ENCODE measurements around the gene PLOD1.
"Not testable (repeated sequence)": the region's sequence is repeated elsewhere in the genome, so short reads cannot be mapped to it uniquely, and the experiment has no call there.

The PLOD1 gene

DNA sequence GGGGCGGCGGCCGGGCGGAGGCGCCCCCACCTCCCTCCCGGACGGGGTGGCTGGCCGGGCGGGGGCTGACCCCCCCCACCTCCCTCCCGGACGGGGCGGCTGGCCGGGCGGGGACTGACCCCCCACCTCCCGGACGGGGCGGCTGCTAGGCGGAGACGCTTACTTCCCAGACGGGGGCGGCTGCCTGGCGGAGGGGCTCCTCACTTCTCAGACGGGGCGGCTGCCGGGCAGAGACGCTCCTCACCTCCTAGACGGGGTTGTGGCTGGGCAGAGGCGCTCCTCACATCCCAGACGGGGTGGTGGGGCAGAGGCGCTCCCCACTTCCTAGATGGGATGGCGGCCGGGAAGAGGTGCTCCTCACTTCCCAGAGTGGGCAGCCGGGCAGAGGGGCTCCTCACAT, 73.8 kb downstream of the PLOD1 start:
- not testable (repeated sequence) for DNase-seq

DNA sequence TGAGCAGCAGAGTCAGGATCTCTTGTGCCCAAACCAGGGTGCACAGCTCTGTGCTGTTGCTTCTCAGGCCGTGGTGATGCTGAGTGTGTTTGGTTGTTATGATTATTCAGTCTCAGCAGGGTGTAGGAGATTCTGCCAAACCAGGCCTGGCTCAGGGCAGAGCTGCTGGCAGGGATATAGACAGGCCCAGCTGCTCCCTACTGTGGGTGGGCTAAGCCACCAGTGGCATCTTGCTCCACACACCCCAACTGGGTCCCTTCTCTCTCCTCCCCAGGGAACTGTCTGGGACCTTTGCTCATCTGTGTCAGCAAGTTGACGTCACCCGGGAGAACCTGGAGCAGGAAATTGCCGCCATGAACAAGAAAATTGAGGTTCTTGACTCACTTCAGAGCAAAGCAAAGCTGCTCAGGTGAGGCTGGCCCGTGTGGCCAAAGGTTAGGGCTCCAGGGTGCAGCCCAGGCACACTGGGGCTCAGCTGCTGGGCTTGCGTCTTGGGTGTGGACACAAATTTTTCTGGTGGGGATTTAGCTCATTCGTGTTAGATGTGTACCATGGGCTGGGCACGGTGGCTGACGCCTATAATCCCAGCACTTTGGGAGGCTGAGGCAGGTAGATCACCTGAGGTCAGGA, 74.9 kb downstream of the PLOD1 start:
- DNase-seq = no peak

DNA sequence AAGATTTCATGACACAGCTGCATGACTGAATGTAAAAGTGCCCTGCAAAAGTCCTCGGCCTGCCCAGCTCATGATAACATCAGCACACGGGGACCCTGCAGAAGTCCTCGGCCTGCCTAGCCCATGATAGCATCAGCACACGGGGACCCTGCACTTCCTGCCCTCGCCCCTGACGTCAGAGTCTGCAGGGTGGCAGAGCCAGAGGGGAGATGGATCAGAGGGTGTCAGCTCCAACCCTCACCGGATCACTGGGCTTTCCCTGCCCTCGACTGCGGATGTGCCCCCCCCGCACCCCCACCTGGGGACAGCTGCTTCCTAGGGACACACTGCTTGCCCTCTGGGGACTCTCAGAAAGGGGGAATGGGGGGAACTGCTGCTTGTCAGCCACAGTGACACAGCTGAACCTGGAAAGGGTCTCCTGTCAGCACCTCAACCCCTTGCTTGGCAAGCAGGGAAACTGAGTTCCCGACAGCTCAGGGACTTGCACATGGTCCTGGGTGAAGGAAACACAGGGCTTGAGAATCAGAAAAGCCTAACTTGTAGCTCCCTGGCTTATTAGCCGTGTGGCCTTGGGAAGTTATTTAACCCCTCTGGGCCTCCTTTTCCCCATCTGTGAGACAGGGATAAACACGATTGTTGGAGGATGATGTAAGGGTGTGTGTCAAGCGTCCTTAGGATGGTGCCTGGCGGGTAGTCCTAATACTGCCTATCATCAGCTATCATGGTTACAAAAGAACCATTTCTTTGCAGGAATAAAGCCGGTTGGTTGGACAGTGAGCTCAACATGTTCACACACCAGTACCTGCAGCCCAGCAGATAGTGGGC, 76.4 kb downstream of the PLOD1 start:
- DNase-seq = no peak

GRCh38 chr1:12011998-12012397, 77.5 kb downstream of the PLOD1 start:
- DNase-seq = no peak

DNA sequence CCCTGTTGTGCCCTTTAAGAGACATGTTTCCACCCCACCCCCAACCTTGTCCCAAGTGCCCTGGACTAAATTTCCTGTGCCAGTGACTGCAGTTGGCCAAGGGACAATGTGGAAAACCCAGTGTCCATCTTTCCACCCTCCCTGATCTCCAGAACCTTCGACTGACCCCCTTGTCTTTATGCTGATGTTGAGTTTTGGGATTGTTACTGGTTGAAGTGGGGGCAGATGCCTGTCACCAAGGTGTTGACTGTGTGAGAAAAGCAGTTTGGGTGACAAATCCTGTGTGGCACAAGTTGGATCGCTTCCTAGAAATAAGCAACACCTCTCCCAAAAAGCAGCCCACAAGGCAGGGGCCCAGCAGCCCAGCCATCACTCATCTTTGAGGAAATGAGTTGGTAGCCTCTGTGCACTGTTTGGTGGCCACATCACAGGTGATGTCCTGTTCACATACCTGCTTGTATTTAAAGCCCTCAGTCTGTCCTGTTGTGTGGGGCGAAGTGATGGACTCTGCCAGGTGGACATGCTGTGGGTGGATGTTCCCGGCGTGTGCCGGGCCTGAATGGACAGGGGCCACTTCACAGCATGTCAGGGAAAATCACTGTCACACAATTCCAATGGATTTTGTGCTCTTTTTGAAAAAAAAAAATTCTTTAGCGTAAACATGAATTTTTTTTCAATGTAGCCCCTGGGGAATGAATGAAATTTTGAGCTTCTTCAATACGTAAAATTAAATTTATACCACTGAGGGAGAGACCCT, 78.2 kb downstream of the PLOD1 start:
- no peak for DNase-seq

DNA sequence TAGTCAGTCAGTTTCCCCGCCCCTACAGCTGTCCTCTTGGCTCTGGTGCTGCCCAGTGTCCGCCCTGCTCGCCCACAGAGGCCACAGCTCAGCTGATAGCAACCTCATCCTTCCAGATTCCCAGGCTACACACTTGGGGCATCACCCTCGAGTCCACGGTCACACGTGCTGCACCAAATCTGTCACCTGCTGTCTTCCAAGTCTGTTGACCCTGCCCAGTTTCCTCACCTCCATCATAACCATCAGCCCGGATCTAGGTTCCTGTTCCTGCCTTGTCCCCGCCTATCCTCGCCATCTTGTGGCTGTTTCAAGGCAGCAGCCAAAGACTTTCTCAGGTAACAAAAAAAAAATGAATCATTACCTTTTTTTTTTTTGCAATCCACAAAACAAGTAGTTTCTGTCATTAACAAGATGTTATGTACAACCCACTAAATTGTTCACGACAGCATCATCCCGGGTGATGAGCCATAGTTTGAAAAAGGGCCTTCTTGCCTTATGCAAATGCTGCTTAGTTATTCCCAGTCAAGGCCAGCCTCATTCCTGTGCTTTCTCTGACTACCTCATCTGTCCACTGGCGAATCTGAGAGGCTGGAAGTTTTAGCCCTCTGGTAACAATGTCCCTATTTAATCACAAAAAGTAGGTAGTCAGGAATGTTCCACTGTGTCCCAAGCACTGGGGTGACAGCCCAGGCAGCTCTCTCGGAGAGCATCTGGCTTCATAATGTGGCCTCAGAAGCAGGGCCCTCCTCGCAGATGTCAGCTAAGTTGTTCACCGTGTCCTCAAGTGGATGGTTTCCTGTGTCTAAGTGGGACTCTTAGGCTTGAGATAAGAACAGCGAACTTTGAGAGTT, 79.8 kb downstream of the PLOD1 start:
- no peak for DNase-seq

DNA sequence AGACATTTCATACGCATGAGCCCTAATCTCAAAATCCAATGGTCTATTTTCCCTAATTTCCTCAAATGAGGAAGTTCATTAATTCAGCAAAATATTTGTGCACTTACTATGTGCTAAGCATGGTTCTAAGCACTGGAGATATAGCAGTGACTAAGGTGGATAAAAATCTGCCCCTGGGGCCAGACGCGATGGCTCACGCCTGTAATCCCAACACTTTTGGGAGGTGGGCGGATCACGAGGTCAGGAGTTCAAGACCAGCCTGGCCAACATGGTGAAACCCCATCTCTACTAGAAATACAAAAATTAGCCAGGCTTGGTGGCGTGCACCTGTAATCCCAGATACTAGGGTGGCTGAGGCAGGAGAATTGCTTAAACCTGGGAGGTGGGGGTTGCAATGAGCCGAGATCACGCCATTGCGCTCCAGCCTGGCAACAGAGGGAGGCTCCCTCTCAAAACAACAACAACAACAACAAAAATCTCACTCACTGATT, 80.5 kb downstream of the PLOD1 start:
- DNase-seq = no peak

DNA sequence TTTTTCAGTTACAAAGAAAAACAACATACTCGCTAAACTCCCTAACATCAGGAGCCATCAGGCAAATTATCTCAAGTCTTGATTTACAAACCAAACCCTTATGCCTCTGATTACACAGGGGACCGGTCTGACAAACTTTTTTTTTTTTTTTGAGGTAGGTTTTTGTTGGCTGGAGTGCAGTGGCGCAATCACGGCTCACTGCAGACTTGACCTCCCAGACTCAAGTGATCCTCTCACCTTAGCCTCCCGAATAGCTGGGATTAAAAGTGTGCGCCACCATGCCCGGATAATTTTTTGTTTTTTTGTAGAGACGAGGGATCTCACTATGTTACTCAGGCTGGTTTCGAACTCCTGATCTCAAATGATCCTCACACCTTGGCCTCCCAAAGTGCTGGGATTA, 81.0 kb downstream of the PLOD1 start:
- DNase-seq = no peak

DNA sequence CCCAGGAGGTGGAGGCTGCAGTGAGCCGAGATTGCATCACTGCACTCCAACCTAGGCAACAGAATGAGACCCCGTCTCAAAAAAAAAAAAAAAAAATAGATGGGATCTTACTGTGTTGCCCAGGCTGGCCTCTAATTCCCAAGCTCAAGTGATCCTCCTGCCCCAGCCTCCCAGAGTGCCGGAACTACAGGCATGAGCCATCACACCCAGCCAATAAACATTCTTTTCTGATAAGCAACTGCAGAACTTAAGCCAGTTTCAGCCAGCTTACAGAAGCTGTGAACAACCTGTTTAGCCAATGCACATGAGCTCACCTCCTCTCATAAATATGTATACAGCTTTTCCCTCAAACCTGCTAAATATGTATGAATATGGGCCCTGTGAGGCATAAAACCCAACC, 81.7 kb downstream of the PLOD1 start:
- no peak for DNase-seq

GRCh38 chr1:12019858-12020509, 85.5 kb downstream of the PLOD1 start:
- DNase-seq = peak; percentile 25 to 47

DNA sequence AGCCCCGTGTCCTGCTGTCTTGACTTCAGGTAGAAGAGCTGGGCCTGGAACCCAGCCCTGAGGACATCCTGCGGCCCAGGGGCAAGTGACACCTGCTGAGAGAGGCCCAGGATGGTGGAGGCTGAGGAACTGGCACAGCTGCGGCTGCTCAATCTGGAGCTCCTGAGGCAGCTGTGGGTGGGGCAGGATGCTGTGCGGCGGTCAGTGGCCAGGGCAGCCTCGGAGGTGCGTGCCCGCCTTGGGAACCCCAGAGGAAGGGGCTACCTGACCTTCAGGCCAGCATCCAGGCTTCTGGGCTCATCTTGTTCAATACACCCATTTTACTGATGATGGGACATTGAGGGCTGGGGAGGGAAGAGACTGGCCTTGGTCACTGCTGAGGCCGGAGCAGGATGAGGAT, 87.1 kb downstream of the PLOD1 start:
- no peak for DNase-seq

- no peak for DNase-seq
Observed at GRCh38 chr1:12022036-12022435, 87.5 kb downstream of the PLOD1 start.

Data from Kasumi-1 (cell line).